A673 (cell line): ENCODE measurements around the gene TUBA4B.

ENCODE experiments used
- EZH2 ChIP-seq: fragments of 200-600 bp; sonication (generic); IDR thresholded peaks from 2 replicates; pipeline ENCODE4 v1.6.1; 2017; ENCODE audit warnings: borderline replicate concordance, low read depth, mild to moderate bottlenecking, mixed read lengths, antibody characterized with exemption, low read length; ENCODE audit not compliant: poor library complexity, severe bottlenecking
- TF ChIP-seq, protein P1 (sequence below): fragments of 300-800, 200-600 bp; sonication (generic); conservative IDR thresholded peaks from 2 replicates; pipeline ENCODE4 v1.5.1; 2017; ENCODE audit warnings: low read depth, mild to moderate bottlenecking, antibody characterized with exemption, low read length, moderate library complexity, mixed read lengths

DNA sequence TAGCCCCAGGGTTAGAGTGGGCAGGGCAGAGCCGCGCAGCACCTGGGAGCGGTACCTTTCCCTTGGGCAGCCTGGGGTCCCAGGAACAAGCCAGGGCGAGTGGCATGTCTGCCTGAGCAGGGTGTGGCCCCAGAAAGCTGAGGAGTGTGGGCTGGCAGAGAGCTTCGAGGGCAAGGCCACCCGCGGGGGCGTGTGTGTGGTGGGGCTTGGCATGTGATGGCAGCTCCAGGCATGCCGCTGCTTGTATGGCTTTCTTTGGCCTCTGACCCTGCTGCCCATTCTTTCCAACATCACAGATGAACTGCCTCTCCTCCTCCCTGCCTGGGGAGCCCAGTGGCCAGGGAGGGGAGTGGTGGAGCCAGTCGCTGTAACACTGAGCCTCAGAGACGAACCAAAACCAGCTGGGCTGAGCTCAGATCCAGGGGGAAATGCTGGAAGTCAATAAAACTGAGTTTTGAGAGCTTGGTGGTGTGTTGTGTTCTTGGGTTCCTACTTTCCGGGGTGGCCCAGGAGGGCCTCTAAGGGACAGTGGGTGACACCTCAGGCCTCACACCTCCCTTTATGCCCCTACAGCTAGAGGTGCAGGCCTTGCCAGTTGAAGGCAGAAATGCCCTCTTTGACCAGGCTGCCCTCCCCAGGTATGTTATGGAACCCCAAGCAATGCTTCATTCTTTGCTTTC, 33.5 kb downstream of the TUBA4B start:
- TF ChIP-seq, protein P1, sequence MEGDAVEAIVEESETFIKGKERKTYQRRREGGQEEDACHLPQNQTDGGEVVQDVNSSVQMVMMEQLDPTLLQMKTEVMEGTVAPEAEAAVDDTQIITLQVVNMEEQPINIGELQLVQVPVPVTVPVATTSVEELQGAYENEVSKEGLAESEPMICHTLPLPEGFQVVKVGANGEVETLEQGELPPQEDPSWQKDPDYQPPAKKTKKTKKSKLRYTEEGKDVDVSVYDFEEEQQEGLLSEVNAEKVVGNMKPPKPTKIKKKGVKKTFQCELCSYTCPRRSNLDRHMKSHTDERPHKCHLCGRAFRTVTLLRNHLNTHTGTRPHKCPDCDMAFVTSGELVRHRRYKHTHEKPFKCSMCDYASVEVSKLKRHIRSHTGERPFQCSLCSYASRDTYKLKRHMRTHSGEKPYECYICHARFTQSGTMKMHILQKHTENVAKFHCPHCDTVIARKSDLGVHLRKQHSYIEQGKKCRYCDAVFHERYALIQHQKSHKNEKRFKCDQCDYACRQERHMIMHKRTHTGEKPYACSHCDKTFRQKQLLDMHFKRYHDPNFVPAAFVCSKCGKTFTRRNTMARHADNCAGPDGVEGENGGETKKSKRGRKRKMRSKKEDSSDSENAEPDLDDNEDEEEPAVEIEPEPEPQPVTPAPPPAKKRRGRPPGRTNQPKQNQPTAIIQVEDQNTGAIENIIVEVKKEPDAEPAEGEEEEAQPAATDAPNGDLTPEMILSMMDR, result no peak
- TF ChIP-seq EZH2, result no peak
